ENCODE data around the gene BCL2L1.
A peak's percentile ranks its signal among the peaks of the same experiment; 100 is the strongest.

Gene BCL2L1

GRCh38 chr20:31719644-31720485 lies 2.8 kb downstream of the BCL2L1 start:
- peaks cover 2% of the 10 kb centered on the region for H3K9me3 ChIP-seq (ENCODE audit: low read length)
- peaks cover 39% of the 10 kb centered on the region for H3K36me3 ChIP-seq (ENCODE audit: insufficient read depth, low read length)
- no peaks in the 10 kb centered on the region for H3K27me3 ChIP-seq (ENCODE audit: insufficient read depth, low read length)
- H3K4me1 ChIP-seq (ENCODE audit: insufficient read depth, low read length), result peaks cover 38% of the 10 kb centered on the region
- no peak overlapping the region for H2AFZ ChIP-seq (ENCODE audit: low read depth, low read length)
- H3K4me3 ChIP-seq (ENCODE audit: low read length), result peak overlapping the region; percentile 66

GRCh38 chr20:31718952-31719643 lies 3.6 kb downstream of the BCL2L1 start:
- H3K4me3 ChIP-seq (ENCODE audit: low read length), result no peak overlapping the region
- peaks cover 38% of the 10 kb centered on the region for H3K4me1 ChIP-seq (ENCODE audit: insufficient read depth, low read length)
- H3K9me3 ChIP-seq (ENCODE audit: low read length), result peaks cover 2% of the 10 kb centered on the region
- H2AFZ ChIP-seq (ENCODE audit: low read depth, low read length), result no peak overlapping the region
- no peaks in the 10 kb centered on the region for H3K27me3 ChIP-seq (ENCODE audit: insufficient read depth, low read length)
- H3K36me3 ChIP-seq (ENCODE audit: insufficient read depth, low read length), result peaks cover 44% of the 10 kb centered on the region

GRCh38 chr20:31717478-31718201 lies 5.0 kb downstream of the BCL2L1 start:
- H2AFZ ChIP-seq (ENCODE audit: low read depth, low read length), result no peak overlapping the region
- no peak overlapping the region for H3K4me3 ChIP-seq (ENCODE audit: low read length)
- no peaks in the 10 kb centered on the region for H3K27me3 ChIP-seq (ENCODE audit: insufficient read depth, low read length)
- peaks cover 51% of the 10 kb centered on the region for H3K36me3 ChIP-seq (ENCODE audit: insufficient read depth, low read length)
- H3K9me3 ChIP-seq (ENCODE audit: low read length), result peaks cover 2% of the 10 kb centered on the region
- H3K4me1 ChIP-seq (ENCODE audit: insufficient read depth, low read length), result peaks cover 47% of the 10 kb centered on the region

- H3K4me3 ChIP-seq (ENCODE audit: low read length), result no peak overlapping the region
- peaks cover 49% of the 10 kb centered on the region for H3K4me1 ChIP-seq (ENCODE audit: insufficient read depth, low read length)
- H3K9me3 ChIP-seq (ENCODE audit: low read length), result peaks cover 2% of the 10 kb centered on the region
- no peak overlapping the region for H2AFZ ChIP-seq (ENCODE audit: low read depth, low read length)
- H3K27me3 ChIP-seq (ENCODE audit: insufficient read depth, low read length), result no peaks in the 10 kb centered on the region
- H3K36me3 ChIP-seq (ENCODE audit: insufficient read depth, low read length), result peaks cover 51% of the 10 kb centered on the region
Measured at GRCh38 chr20:31716818-31717477, 5.7 kb downstream of the BCL2L1 start.

- H3K36me3 ChIP-seq (ENCODE audit: insufficient read depth, low read length), result peaks cover 50% of the 10 kb centered on the region
- peaks cover 2% of the 10 kb centered on the region for H3K9me3 ChIP-seq (ENCODE audit: low read length)
- H3K4me1 ChIP-seq (ENCODE audit: insufficient read depth, low read length), result peaks cover 46% of the 10 kb centered on the region
- H3K4me3 ChIP-seq (ENCODE audit: low read length), result no peak overlapping the region
- H3K27me3 ChIP-seq (ENCODE audit: insufficient read depth, low read length), result no peaks in the 10 kb centered on the region
- no peak overlapping the region for H2AFZ ChIP-seq (ENCODE audit: low read depth, low read length)
Measured at GRCh38 chr20:31716351-31716750, 6.3 kb downstream of the BCL2L1 start.

GRCh38 chr20:31715766-31716165 lies 6.9 kb downstream of the BCL2L1 start:
- Histone ChIP-seq H3K4me3 (ENCODE audit: low read length) (no peak overlapping the region), H3K4me1 (ENCODE audit: insufficient read depth, low read length) (peaks cover 40% of the 10 kb centered on the region)

GRCh38 chr20:31713312-31714273 lies 9.1 kb downstream of the BCL2L1 start:
- no peak overlapping the region for H3K4me3 ChIP-seq (ENCODE audit: low read length)

More at GRCh38 chr20:31715766-31716165, 6.9 kb downstream of the BCL2L1 start:
- H3K27me3 ChIP-seq (ENCODE audit: insufficient read depth, low read length), result no peaks in the 10 kb centered on the region
- no peak overlapping the region for H2AFZ ChIP-seq (ENCODE audit: low read depth, low read length)
- H3K9me3 ChIP-seq (ENCODE audit: low read length), result peaks cover 2% of the 10 kb centered on the region
- peaks cover 49% of the 10 kb centered on the region for H3K36me3 ChIP-seq (ENCODE audit: insufficient read depth, low read length)

GRCh38 chr20:31712564-31713311 lies 9.9 kb downstream of the BCL2L1 start:
- no peak overlapping the region for H3K4me3 ChIP-seq (ENCODE audit: low read length)
- peaks cover 20% of the 10 kb centered on the region for H3K4me1 ChIP-seq (ENCODE audit: insufficient read depth, low read length)

More at GRCh38 chr20:31713312-31714273, 9.1 kb downstream of the BCL2L1 start:
- H3K9me3 ChIP-seq (ENCODE audit: low read length), result no peaks in the 10 kb centered on the region
- H3K4me1 ChIP-seq (ENCODE audit: insufficient read depth, low read length), result peaks cover 24% of the 10 kb centered on the region
- no peaks in the 10 kb centered on the region for H3K27me3 ChIP-seq (ENCODE audit: insufficient read depth, low read length)
- no peak overlapping the region for H2AFZ ChIP-seq (ENCODE audit: low read depth, low read length)
- peaks cover 49% of the 10 kb centered on the region for H3K36me3 ChIP-seq (ENCODE audit: insufficient read depth, low read length)

GRCh38 chr20:31712112-31712553 lies 10.5 kb downstream of the BCL2L1 start:
- Histone ChIP-seq H3K27me3 (ENCODE audit: insufficient read depth, low read length) (no peaks in the 10 kb centered on the region), H3K36me3 (ENCODE audit: insufficient read depth, low read length) (peaks cover 51% of the 10 kb centered on the region), H3K4me1 (ENCODE audit: insufficient read depth, low read length) (peaks cover 18% of the 10 kb centered on the region), H3K4me3 (ENCODE audit: low read length) (no peak overlapping the region), H3K9me3 (ENCODE audit: low read length) (no peaks in the 10 kb centered on the region), H2AFZ (ENCODE audit: low read depth, low read length) (no peak overlapping the region)

More at GRCh38 chr20:31712564-31713311, 9.9 kb downstream of the BCL2L1 start:
- Histone ChIP-seq H3K27me3 (ENCODE audit: insufficient read depth, low read length) (no peaks in the 10 kb centered on the region), H3K9me3 (ENCODE audit: low read length) (no peaks in the 10 kb centered on the region), H2AFZ (ENCODE audit: low read depth, low read length) (no peak overlapping the region), H3K36me3 (ENCODE audit: insufficient read depth, low read length) (peaks cover 52% of the 10 kb centered on the region)

- H3K4me3 ChIP-seq (ENCODE audit: low read length), result no peak overlapping the region
- H2AFZ ChIP-seq (ENCODE audit: low read depth, low read length), result no peak overlapping the region
- no peaks in the 10 kb centered on the region for H3K9me3 ChIP-seq (ENCODE audit: low read length)
- peaks cover 56% of the 10 kb centered on the region for H3K36me3 ChIP-seq (ENCODE audit: insufficient read depth, low read length)
- H3K27me3 ChIP-seq (ENCODE audit: insufficient read depth, low read length), result no peaks in the 10 kb centered on the region
- H3K4me1 ChIP-seq (ENCODE audit: insufficient read depth, low read length), result peaks cover 18% of the 10 kb centered on the region
Measured at GRCh38 chr20:31711179-31712111, 11.2 kb downstream of the BCL2L1 start.
